OCI-M1 (cell line): Measurements from ENCODE around the gene DCLK1.

Experiments used
- DNase-seq: peaks from one replicate; lab custom pipeline; 2025; lab: John Stamatoyannopoulos, UW

DCLK1 gene

DNA sequence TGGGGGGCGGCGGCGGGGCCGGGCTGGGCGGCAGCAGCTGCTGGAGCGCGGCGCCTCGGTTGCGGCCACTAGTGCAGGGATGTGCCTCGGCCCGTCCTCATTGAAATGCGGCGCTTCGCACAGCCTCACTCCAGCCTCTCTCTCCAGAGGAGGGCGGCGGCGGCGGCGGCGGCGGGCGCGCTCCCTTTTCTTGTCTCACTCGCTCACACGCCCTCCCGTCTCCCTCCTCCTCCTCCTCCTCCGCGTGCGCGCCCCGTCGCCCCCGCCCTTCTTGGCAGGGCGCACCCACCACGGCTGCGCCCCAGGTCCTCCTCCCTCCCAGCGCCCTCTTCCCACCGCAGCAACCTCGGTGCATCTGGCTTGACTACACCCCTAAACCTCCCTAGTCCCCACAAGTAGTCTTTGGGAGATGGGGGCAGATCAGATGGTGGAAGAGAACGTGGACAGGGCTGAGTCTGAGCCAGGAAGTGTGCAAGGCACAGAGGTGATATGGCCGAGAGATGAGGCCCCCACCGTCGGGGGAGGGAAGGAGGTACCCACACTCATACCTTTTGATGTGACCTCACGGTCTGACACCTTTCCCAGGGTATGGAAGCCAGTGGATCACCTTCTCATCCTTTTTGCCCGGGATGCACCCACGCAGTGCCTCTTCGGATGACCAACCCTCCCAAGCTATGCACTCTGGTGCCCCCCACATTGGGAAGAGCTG is at the start of gene DCLK1:
DCLK1 (minus strand) TSS at position 161 of the 709 bp plus-strand sequence.
- no peak for DNase-seq

DNA sequence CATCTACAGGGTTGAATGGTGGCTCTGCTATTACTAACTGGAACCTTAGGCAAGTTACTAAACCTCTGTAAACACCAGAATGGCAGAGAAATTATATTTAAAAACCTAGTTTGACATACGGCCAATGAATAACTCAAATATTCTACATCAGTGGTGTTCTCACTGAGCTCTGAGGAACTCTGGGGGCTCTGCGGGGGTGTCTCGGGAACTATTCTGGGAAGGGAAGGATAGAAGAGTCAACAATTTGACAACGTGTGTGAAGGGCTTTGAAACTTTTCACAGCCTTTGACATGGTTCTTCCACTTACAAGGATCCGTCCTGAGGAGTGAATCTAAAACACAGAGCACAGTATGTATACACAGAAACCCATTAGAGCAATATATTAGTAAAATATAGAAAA is 44.4 kb upstream of the DCLK1 start:
- DNase-seq = no peak

DNA sequence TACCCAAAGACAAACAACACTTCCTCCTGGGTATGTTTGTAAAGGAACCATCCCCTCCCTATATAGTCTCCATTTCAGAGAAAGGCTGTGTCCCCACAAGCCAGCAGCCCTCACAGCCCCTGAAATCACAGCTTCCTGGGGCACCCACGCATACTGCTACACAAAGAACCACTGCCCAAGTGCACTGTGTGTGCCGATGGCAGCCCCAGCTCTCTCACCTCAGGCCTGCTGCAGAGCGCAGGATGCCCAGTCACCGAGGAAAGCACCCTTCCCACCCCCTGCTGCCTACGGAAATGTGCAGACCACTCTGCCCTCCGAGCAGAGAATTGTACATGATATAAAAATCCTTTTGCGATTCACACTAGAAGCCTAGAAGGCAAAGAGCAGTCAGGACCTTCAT is 43.7 kb upstream of the DCLK1 start:
- DNase-seq = no peak

DNA sequence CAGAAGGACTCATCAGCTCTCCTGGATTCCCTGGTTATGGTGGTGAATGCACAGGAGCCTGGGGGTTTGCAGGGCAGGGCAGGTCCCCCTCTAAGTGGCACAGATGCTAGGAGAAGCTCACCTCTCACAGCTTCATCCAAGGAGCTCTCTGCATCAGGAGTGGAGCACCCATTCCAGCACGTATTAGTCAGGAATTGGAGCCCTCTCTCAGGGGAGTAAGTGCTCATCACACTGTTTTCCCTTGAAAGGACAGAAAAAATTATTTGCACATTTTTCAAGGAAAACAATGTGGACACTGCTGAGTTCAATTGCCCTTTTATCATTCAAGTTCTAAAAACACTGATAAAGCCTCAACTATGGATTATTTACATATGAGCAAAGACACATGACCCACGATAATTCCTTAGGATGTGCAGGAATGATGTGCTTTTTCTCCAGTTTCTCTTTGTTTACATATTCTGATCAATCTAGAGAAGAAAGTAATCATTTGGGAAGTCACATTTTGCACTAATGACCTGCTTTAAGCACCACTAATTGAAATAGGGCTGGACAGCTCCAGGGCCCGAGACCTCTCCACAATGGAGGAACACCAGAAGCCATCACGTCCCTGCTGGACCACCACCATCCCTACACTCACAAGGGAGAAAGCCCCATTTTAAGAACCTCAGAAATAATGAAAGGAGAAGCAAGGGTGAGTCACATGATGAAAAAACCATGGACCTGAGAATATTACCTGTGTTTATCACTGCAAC is 42.6 kb upstream of the DCLK1 start:
- no peak for DNase-seq

DNA sequence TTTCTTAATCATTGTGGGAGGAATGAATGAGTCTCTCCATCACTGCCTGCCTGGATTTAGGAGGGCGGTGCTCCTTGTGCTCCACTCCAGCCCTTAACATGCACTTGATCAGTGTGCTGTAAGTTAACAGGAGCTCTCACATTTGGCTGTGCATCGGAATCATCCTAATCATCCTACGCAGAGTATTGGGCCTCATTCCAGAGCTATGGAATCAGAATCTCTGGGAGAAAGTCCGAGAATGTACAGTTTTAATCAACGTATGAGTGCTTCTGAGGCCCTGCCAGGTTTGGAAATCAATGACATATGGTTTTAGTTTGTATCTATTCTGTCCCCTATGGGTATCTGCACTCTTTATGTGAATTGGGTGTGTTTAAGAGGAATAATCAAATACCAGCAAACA is 34.9 kb upstream of the DCLK1 start:
- DNase-seq = no peak

DNA sequence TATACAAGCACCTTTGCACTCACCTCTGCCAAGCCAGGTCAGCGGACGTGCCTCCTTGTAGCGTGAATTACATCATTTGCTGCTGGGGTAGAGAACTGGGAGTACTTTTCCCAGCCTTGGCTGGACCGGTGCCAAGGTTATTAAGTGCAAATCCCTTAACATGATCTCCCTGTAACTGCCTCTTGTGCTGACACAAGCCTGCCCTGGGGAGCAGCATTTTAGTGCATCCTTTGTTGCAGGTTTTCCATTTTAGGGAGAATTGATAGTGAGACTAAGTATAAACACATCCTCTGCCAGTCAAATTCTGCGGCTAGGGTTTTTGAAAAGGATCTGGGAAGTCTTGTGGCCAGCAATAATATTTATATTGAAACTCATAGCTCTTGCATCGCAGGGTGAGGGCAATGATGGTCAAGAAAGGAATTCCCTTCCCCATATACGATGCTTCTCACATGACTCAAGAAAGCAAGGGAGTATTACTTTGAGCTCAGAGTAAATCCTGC is 32.7 kb upstream of the DCLK1 start:
- no peak for DNase-seq

DNA sequence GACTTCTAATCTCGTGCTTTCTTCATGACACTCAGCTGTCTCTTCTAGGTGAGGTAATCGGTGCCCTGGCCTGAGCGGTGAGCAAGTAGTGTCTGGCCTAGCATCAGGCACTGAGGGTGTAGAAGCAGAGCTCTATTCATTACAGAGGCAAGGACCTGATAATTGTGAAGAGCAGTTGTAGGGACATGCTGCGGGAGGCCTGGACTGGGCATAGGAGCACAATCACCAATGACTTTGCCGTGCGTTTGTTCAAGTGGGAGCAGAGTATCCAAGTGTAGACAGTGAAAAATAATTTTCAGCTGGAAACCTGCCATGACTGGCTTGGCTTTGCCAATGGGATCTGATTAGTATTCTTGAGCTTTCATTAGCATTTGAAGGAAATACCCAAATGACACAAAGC is 32.1 kb upstream of the DCLK1 start:
- DNase-seq = no peak

DNA sequence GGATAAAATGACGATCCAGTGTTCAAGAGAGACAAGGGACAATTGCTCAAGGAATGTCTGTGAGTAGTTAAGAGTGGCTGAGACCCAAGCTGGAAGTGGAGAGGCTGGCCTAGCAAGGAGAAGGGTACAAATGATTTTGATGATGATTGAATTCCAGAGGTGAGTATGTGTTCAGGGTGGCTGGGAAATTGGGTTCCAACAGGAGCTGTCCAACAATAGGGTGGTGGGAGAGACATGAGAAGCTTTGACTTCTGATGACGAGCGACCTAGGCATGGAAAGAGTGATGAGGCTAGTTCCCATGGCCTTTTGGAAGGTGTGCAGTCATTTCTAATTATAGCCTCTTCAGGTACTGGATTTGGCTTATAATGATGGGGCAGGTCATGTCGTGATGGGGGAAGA is 29.1 kb upstream of the DCLK1 start:
- DNase-seq = no peak

DNA sequence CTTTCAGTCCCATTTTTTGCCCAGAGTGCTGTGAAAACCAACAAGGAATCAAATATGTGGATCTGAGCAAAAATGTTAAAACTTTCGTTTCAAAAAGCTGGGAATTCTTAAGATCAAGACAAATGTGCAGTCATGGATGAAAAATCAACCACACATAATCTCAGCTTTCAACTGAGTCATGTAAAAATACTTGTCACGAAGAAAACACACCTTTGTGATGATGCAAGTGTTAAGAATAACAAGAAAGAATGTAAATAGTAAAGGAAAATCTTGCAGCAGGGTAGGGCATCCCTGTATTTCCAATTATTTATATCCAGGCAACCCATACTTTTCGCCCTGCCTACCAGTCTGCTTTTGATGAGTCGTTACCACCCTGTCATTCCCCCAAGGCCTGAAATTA is 27.4 kb upstream of the DCLK1 start:
- no peak for DNase-seq

DNA sequence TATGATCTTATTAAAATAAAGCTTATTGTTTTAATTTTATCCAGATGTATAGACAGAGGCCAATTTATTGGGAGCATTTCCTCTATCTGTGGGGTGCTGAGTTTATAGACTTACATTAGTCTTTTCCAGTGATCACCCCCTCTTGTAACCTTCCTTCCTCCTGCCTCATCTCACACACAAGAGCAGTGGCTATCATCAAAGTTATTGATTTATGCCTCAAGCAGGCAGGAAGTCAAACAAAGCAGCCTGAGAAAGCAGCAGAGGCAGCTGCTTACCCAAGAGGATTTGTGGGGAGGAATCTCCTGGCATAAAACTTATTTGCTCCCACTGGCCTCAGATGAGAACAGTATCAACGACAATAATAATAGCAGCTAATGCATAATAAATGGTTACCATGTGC is 26.3 kb upstream of the DCLK1 start:
- DNase-seq = no peak

DNA sequence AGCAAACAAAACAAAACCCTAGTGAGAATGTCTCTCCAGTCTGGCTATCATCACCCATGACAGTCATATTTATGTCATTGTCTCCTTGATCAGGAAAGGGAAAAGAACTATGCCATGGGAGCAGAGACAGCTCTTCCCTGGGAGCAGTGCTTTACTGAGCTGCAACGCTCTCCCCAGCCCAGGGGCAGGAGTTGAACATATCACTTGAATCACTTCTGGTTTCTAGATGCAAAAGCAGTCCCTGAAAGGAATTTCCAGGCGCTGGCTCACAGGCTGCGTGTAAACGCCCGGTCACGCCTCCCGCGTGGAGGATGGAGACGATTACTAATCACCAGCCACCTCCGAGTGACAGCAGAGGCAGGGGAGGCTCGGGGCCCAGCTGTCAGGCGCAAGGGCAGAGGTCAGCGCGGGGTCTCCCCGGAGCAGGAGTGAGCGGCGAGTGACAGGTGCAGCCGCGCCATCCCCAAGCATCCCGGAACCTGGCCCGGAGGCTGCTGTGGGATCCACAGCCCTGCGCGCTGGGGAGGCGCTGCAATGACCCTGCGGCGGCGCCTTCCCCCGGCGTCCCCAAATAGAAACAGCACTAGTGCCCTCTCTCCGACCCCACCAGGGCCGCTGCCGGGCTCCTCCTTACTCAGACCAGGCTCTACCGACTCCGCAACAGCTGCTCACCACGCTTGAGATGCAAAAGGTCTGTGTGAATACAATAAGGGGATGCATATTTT is 23.5 kb upstream of the DCLK1 start:
- DNase-seq = no peak

DNA sequence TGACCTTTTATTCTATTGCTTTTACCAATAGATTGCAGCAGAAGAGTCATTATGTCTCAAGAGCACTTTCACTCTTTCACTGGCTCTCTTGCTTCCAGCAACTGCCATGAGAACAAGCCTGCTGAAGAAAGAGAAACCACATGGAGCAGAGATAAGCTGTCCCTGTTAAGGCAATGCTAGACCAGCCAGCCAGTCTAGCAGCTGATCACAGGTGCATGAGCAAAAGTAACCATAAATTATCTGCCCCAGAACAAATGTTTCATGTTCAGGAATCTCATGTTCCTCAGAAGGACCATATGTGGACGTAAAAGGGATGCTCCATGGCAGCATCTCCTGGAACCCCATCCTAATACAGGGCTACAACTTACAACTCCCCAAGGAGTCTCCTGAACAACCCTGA is 20.4 kb upstream of the DCLK1 start:
- DNase-seq = peak; percentile 63

DNA sequence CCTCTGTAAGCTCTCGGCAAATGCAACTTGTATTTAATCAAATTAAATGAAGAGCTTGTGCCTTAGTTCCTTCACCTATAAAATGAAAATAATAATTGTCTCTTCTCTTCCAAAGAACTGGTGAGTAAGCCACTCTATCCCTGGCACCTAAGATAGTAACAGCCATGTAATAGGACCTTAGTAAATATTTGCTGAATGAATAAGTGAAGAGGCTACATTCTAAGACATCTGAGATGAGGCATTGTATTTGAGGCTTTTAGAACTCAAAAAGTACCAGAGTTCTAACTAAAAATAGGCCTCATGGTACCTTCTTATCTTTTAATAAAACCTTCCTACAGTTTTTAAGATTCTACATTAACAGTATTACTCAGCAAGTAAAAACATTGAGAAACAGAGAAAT is 17.3 kb upstream of the DCLK1 start:
- no peak for DNase-seq

DNA sequence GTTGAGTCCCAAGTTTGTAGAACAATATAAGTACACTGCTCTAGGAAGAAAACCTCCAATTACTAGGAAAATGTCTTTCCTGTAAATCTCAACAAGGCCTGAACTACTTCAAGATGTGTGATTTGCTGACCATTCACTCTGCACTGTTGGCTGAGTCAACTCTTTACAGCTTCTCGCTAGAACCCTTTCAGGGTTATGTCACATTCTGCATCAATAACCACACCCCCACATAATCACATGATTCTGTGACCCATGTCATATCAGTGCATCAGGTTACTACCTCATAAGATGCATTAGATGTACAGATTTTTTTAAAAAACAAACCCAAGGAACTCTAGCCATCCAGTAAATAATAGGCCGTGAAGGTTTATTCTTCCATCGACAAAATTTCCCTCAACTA is 16.1 kb upstream of the DCLK1 start:
- DNase-seq = no peak

DNA sequence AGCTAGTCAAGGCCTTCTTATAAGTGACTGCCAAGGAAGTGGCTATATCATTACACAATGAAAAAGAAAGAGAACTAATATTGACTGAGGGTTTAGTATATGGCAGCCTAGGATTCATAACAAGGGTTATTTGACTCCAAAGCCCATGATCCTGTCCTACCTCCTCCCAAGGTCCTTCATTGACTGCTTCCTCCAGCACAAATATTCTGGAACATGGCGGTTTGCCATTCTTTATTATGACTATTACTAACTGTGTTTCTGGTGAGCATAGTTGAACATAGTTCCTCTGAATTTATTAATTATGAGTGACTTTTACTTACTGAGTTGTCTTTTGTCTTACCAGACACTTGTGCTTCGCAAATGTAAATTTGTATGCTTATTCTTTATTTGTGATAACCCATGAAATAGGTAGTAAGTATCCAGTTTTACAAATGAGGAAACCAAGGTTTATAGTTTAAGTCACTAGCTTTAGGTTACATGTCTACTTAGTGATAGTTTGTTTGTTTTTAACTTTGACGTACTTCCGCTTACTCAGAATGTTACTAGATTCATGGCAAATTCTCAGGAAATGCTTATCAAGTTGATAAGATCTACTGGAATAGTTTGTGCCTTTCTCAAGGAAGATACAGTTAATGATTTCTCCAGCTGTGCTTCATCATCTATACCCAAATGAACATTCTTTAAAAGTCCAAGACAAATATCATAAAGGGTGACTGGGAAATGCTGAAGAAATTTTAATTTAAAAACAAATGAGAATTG is 15.5 kb upstream of the DCLK1 start:
- no peak for DNase-seq

DNA sequence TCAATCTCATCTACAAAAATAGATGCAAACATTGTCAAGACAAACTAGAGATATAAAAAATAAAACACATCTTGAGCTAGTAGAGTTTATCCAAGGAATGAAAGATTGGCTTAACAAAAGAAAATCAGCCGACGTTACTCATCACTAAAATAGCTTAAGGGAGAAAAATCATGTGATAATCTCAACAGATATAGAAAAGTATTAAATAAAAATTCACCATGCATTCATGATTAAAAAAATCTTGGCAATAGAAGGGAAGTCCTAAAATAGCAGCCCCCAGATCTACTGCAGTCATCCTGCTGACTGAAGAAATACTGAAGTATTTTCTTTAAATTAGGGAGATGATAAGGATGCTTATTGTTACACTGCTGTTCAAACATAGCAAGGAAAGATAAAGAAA is 12.6 kb upstream of the DCLK1 start:
- DNase-seq = no peak

DNA sequence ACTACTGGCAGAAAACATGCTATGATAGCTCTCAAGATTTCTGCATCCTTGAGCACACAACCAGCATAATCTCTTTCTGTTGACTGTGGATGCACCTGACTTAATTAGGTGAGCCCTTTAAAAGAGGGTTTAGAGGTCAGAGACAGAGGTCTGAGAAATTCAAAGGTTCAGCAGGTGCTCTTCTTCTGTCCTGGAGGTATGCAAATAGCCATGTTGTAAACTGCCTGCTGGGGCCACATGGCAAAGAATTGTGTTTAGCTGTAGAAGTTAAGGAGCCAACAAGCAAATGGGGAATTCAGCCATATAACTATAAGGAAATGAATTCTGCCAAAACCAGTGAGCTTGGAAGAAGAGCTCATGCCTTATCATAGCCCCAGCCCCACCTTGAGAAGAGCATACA is 11.6 kb upstream of the DCLK1 start:
- DNase-seq = no peak

DNA sequence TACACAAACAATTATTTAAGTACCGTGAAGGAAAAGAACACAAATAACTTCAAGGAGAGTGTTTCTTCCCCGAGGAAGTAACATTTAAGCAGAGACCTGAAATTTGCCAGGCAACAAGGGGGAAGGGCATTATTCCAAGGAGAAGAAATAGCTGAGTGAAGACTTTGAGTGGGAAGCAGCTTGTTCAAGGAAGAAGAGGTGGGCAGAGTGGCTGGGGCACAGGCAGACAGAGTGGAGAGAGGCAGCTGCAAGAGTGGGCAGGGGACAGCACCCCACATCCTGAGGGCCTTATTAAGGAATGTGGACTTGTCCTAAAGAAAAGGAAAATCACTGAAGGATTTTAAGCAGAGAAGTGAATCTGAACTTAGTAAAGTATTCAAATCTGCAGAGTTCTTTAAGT is 4.7 kb upstream of the DCLK1 start:
- DNase-seq = no peak

DNA sequence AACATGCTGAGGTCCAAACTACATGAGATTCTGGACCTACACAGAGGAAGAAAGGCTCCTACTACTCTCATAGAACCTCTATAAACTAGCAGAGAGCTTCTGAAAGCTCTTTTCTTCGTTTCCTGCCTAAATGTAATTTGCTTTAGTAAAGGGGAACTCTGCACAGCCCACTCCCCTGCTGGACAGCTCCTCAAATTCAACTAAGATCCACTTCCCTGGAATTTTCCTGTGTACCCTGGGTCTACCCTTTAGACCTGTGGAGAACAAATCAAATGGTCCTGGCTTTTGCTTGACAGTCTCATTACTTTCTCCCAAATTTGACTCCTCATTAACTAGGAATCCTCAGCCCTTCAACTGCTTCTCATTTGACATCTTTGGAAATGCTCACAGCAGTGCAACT is 3.5 kb upstream of the DCLK1 start:
- no peak for DNase-seq

DNA sequence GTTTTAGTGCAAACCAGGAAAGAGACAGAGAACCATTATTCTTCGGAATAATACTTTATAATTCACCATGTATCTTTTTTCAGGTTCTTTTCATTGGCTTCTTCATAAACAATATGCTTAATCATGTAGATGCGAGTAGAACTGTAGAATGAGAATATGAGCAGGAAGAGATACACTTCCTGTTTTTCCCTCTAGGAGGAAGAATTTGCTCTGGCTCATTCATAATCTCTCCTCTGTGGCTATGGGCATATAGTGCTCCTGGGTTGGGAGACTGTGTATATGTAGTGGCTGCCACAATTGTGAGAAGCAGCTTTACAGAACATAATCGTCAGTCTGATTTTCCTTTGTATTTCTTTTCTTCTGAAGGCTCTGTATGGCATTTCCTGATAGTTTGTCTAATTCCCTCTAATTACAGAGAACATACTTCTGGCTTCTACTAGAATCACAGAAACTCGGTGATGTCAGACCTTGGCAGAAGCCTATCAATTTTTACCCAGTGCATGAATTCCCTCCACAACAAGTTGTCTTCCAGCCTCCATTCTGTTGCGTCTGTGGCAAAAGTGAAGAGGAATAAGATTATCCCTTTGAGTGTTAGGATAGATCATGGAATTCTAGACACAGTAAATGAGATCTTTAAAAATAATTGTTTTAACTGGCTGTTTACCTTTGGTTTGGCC is 2.9 kb upstream of the DCLK1 start:
- peak; percentile 31 for DNase-seq

DNA sequence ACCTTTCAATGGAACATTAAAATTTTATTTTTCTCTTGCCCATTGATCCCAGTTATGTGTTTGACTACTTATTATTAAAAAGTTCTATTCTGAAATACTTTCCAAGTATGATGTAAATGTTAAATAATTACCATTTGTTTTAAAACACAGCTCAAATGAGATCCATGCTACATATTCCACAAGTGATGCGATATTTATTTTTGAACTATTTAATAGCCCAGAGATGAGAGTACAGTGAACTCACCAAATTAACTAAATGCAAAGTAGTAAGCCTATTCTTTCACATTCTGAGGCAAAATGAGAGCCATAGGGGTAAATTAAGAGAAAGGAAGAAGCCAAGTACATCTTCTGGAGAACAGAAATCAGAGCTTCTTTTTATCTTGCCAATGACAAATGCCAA is 1.2 kb upstream of the DCLK1 start:
- DNase-seq = no peak

DNA sequence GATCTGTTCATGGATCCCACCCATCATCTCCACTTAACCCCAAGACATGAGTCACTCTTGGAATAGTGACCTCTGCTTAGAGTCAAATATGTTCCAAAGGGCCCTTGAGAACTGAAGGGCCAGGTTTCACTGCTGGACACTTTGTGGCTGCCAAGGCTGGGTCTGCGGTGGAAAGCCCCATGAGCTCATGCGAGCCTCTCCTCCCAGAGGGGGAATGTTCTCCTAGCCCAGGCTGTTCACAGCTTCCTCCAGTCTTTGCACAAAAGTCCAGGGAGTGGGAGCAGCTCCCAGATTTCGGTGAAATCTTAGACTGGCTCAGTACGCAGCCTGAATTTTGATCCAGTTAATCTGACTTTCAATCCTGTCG is 732 bp upstream of the DCLK1 start:
- DNase-seq = no peak
